ENCODE measurements around the gene ANGPTL3.

Gene ANGPTL3

GRCh38 chr1:62585469-62586155, 11.7 kb upstream of the ANGPTL3 start:
- TF ChIP-seq POLR2AphosphoS5 (IDR thresholded peaks at IDR 0.05; ENCODE audit: low read depth, low read length) (no peak), TAF1 (IDR thresholded peaks at IDR 0.05; ENCODE audit: borderline replicate concordance, insufficient read depth, low read length) (no peak)

- no peak for TF ChIP-seq TAF1 (IDR thresholded peaks at IDR 0.05; ENCODE audit: borderline replicate concordance, insufficient read depth, low read length)
- no peak for TF ChIP-seq FOXP2 (optimal IDR thresholded peaks at IDR 0.05; ENCODE audit: borderline replicate concordance, extremely low read depth, extremely low read length, insufficient read depth)
- no peak for TF ChIP-seq SIN3A (IDR thresholded peaks at IDR 0.05; ENCODE audit: borderline replicate concordance, insufficient read depth, low read length)
- TF ChIP-seq REST (IDR thresholded peaks at IDR 0.05; ENCODE audit: insufficient read depth in 1 of 2, low read depth in 2 of 2, low read length in 2 of 2) = no peak
- TF ChIP-seq POLR2AphosphoS5 (IDR thresholded peaks at IDR 0.05; ENCODE audit: low read depth, low read length) = no peak
These were observed 9.3 kb upstream of the ANGPTL3 start for GRCh38 chr1:62588000-62588399.

- TF ChIP-seq REST (IDR thresholded peaks at IDR 0.05; ENCODE audit: insufficient read depth in 1 of 2, low read depth in 2 of 2, low read length in 2 of 2) = no peak
- TF ChIP-seq TAF1 (IDR thresholded peaks at IDR 0.05; ENCODE audit: borderline replicate concordance, insufficient read depth, low read length) = no peak
- TF ChIP-seq SIN3A (IDR thresholded peaks at IDR 0.05; ENCODE audit: borderline replicate concordance, insufficient read depth, low read length) = no peak
- no peak for TF ChIP-seq POLR2AphosphoS5 (IDR thresholded peaks at IDR 0.05; ENCODE audit: low read depth, low read length)
- TF ChIP-seq FOXP2 (optimal IDR thresholded peaks at IDR 0.05; ENCODE audit: borderline replicate concordance, extremely low read depth, extremely low read length, insufficient read depth) = no peak
These were observed 8.0 kb upstream of the ANGPTL3 start for GRCh38 chr1:62589321-62589720.

- TF ChIP-seq POLR2AphosphoS5 (IDR thresholded peaks at IDR 0.05; ENCODE audit: low read depth, low read length) (no peak), FOXP2 (optimal IDR thresholded peaks at IDR 0.05; ENCODE audit: borderline replicate concordance, extremely low read depth, extremely low read length, insufficient read depth) (no peak), REST (IDR thresholded peaks at IDR 0.05; ENCODE audit: insufficient read depth in 1 of 2, low read depth in 2 of 2, low read length in 2 of 2) (no peak), TAF1 (IDR thresholded peaks at IDR 0.05; ENCODE audit: borderline replicate concordance, insufficient read depth, low read length) (no peak), SIN3A (IDR thresholded peaks at IDR 0.05; ENCODE audit: borderline replicate concordance, insufficient read depth, low read length) (no peak)
These were observed 6.9 kb upstream of the ANGPTL3 start for GRCh38 chr1:62590255-62590969.

- TF ChIP-seq REST (IDR thresholded peaks at IDR 0.05; ENCODE audit: insufficient read depth in 1 of 2, low read depth in 2 of 2, low read length in 2 of 2) (no peak), POLR2AphosphoS5 (IDR thresholded peaks at IDR 0.05; ENCODE audit: low read depth, low read length) (no peak), FOXP2 (optimal IDR thresholded peaks at IDR 0.05; ENCODE audit: borderline replicate concordance, extremely low read depth, extremely low read length, insufficient read depth) (no peak), SIN3A (IDR thresholded peaks at IDR 0.05; ENCODE audit: borderline replicate concordance, insufficient read depth, low read length) (no peak), TAF1 (IDR thresholded peaks at IDR 0.05; ENCODE audit: borderline replicate concordance, insufficient read depth, low read length) (no peak)
These were observed 6.4 kb upstream of the ANGPTL3 start for GRCh38 chr1:62590970-62591368.
